H1 (cell line): ENCODE results near the gene KISS1. TPM values are rescaled to one million over a fixed set of nuclear protein-coding genes. Genes with fewer than 3 reads are reported as not detected.

Experiments
- CHD7 ChIP-seq: fragments of 300-600 bp; sonication (generic); IDR thresholded peaks from 2 replicates; pipeline ENCODE4 v1.7.1; 2012; ENCODE audit warnings: low read length, moderate library complexity, mild to moderate bottlenecking, inconsistent platforms; ENCODE audit not compliant: insufficient replicate concordance
- polyA plus RNA-seq, 7 experiments: library from polyadenylated mRNA; depleted of rRNA in 3 of 7; stranded (reverse) in 5 of 7; unstranded in 2 of 7; fragments of >200 nt in 5 of 7; fragments of 200-250 nt in 2 of 7; gene quantifications; 1 replicate in 5 of 7; 2 replicates in 1 of 7; 4 replicates in 1 of 7; pipeline versions ENCODE4 v1.2.1 to v1.2.3, GENCODE V29; 2011 to 2013; ENCODE audit warnings: missing spikeins in 2 of 7, mixed read lengths in 2 of 7
- total RNA-seq: library from RNA; stranded (reverse); fragmentation: NEBNext Ultra II Directional; extraction: Animal tissue kit (Norgen Biotek cat#: 25700); gene quantifications from 2 replicates; pipeline ENCODE4 v1.2.1, GENCODE V29; 2021

Gene KISS1
- total and polyA plus RNA-seq, 2 of the 8 experiments (the other 6 are each of a cell fraction or from before 2014, with no cell fraction given), result 0.71 TPM; not detected in 1

- no peak for TF ChIP-seq CHD7
- TF ChIP-seq, all 59 proteins: peak for 0
Measured at GRCh38 chr1:204240233-204240632, 43.9 kb upstream of the KISS1 start (continued).
